ENCODE measurements around the gene LDLRAD4.

Gene LDLRAD4

DNA sequence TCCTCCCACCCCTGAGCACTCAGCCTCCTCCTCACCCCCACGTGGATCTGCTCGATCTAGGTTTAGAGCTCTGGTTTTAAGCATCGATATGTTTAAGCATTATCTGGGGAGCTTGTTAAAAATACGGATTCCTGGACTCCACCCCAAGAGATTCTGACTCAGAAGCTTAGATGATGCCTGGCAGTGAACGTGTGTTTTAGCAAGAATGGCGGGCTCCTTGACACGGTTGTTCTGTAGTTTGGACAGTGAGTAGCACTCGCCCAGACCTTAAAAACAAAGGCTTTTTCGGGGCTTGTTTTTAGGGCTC is 47.3 kb downstream of the LDLRAD4 start:
- no peak for DNase-seq (ENCODE audit: low spot score)

DNA sequence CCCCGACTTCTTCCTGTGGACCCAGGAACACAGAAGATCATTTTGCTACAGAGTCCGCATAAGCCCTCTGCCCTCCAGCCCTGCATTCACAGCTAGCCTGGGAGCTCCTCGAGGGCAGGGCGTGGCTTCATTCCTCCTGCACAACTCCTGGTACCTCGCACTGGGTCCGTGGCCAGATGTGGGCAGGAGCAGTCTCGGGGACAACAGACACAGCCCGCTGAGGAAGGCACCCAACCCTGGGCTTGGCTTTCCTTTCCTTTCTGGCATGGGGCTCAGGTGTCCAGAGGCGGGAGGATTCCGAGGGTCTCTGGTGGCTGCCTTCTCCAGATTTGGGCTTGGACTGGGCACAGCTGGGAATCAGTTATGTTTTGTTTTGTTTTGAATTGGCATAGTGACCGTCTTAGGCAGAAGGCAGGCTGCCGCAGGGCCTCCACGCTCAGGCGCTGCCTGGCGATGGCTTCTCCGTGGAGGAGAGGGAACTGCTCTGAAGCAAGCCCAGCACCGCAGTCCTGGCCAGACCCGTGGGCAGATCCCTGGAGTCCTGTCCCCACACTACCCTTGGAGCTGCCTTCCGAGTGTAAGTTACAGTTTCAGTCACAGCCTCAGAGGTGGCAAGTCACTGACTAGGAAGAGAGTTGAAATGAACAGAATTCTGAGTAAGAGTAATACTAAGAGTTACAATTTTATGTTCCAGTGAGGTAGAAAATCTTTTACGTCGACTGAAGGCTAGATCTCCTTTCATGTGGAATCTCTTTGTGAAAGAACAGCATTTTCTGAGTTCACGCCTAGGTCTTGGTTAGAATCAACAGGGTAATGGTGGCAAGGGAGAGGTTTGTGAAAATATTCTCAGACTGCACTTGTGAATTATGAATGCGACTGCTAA is 47.9 kb downstream of the LDLRAD4 start:
- DNase-seq (ENCODE audit: low spot score), result no peak

- DNase-seq (ENCODE audit: low spot score), result no peak
Observed at GRCh38 chr18:13267431-13267873, 48.9 kb downstream of the LDLRAD4 start.

GRCh38 chr18:13268158-13269012 is 49.8 kb downstream of the LDLRAD4 start:
- DNase-seq (ENCODE audit: low spot score), result no peak

GRCh38 chr18:13269013-13269280 is 50.4 kb downstream of the LDLRAD4 start:
- no peak for DNase-seq (ENCODE audit: low spot score)

DNA sequence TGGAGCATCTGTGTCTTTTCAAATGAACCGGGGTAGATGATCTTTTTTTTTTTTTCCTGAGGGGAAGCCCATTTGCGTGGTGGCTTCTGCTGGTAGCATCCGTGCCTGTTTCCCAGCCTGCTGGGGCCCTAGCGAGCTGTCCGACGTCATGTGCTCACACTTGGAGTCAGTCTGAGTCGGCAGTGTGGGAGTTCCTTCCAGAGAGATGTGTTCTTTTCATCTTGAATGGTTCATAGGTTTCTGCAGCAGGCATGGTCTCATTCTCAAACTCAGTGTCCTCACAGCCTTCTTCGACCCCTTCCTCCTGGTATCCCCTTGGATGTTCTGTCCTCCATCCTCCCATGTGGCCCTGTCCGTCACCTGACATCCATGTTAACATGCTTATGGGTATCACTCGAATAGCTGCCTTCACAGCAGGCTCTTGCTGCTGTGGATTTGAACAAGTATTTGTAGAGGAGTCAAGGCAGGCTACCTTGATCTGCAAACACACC is 51.0 kb downstream of the LDLRAD4 start:
- DNase-seq (ENCODE audit: low spot score), result no peak

DNA sequence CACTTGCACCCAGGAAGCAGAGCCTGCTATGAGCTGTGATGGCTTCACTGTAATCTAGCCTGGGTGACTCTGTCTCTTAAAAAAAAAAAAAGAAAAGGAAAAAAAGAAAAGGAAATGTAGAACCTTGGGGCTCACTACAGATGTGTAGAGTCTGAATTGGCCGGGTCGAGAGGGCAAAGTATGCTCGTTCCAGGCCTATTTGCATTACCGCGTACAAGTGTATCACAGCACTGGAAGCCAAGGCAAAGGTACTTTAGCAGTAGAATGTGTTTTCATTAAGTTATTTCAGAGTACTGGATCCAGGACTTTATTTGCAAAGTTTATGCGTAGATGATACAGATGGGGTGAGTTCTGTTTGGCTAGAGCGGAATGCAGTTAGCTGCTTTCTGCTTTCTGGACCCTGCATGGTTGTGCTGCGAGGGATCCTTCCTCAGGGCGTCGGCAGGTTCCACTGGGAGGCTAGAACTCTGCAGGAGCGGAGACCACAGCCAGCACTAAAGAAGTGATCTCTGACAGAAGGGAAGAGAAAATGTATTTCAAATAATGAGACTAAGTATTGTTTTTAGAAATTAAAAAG is 51.8 kb downstream of the LDLRAD4 start:
- no peak for DNase-seq (ENCODE audit: low spot score)

DNA sequence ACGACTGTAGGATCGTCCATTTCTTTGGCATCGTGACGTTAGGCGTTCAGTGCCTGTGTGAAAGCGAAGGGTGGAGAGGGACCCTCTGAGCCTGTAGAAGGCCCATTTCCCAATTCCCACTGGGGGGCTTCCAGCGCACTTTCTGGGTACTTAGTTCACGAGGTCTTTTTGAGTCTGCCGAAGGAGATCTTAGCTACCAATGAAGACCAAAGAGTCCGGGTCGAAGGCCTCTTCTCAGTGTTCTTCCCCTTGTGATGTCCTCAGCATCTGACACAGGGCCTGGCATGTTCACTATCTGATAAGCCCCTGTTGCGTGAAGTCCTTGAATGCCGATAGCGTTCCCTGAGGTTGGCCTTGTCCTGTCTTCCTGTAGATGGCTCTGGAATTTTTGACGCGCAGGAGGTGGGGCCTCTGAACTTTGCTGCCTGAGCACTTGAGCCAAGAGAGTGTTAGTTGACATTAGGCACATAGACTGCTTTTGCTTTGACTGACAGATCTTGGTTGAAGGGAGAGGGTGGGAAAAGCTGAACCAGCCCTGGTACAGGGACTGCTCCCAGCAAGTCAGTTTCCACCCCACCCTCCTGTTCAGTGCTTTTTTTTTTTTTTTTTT is 52.8 kb downstream of the LDLRAD4 start:
- DNase-seq (ENCODE audit: low spot score), result no peak

DNA sequence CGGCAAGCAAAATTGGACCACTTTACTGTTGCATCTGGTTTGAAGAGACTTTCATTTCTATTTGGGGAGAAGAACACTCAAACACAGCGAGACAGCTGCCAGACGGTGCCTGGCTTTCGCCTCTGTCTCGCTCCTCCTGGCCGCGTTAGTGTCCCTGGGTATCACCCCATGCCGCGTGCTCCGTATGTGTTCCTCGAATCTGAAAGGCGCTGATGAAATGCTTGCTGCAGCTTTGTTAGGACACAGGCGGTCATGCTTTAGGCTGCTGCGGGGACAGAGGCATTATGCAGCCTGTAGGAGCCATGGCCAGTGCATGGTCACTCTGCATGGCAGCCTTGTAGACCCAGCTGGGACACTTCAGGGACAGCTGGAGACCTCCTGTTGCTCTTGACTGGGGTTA is 53.9 kb downstream of the LDLRAD4 start:
- no peak for DNase-seq (ENCODE audit: low spot score)

DNA sequence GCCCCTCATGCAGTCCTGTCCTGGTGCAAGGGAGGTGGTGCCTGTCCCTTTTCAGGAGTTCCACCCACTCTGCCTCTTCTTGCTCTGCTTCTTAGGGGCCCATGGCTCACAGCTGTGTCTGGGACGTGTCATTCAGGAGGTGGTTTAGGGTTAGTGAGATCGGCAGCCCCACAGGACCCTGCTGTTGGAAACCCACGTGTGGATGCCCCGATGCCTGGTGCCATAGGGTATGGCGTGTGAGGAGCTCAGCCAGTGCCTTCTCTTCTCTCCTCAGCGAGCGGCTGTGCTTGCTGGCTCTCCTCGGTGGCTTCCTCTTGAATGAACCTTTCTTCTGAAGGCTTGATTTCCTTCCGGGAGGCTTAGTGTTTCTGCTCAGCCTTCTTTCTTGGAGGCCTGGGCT is 55.2 kb downstream of the LDLRAD4 start:
- no peak for DNase-seq (ENCODE audit: low spot score)

DNA sequence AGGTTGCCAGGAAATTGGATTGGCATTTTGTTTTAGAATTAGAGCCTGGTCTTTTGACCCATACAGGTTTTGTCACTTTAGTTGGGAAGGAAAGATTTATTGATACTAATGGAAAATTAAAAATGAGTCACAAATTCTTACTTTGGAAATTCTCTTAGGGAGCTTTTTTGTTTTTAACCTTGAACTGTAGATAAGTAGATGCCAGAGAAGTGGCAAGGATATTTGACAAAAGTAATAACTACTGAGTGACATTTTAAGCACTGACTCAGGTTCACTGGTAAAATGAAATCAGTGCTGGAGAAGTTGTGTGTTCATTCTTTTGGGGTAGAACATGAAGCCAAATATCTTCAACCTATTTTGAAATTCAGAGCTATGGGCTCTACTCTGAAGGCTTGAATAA is 56.5 kb downstream of the LDLRAD4 start:
- DNase-seq (ENCODE audit: low spot score), result no peak

DNA sequence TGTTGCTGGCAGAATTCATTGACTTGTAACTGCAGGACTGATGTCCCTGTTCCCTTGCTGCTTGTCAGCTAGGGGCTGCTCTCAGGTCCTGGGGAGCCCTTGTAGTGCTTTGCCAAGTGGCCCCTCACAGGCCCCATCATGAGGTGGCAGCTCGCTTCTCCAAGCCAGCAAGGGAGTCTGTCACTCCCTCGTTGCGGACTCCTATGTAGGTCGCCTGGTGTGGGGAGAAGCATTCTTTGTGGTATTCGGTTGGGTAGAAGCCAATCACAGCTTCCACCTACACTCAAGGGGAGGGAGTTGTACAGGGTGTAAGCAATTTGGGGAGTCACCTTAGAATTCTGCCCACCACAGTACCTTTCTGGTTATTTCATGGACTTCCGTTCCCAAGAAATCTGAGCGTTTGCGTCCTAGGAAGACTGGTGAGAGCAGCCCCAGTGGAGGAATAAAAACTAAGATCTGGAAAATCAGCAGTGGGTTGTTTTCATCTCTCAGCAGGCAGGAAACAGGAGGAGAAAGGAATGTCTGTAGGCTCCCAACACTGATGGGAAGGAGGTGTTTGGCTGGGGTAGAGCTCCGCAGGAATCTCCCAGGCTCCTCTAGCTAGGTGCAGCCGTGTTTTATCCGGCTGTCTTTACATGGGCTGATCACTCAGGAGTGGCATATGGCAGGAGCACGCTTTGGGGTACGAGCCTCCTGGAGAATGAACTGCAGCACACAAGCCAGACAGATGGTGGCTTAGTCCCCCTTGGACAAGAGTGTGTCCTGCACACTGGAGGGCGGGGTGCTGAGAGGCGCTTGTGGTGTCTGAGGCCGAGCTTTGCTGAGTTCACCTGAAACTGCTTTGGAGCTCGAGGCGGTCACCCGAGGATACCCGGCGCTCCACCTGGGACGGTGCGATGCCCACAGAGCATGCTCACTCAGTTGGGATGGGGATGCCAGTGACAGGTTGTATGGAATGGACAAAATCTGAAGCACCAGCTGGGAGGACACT is 58.3 kb downstream of the LDLRAD4 start:
- DNase-seq (ENCODE audit: low spot score), result no peak

DNA sequence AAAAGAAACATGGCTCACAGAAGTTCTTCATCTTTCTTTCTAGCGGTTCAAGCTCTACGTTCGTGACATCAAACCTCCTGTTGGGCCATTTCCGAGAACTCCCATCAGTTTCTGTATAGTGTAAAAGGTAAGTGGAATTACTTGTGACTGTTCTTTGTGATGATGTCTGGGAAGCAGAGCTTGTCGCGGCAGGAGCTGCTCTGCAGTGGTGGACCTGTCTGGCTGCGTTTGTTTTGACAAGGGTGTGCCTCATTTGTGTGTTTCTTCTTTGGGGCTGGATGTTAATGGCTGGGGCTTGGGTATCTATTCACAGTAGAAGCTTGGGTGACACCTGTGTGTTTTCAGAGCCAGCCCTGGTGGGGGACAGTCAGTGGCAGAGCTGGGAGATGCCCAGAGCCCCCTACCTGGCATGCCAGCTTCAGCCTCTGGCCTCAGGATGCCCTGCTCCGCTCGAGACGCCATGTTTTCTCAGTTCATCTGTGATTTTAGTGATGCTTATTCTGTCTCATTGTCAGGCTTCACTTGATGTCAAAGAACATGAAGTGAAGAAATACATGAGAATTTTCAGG is 59.6 kb downstream of the LDLRAD4 start:
- DNase-seq (ENCODE audit: low spot score), result no peak

GRCh38 chr18:13279181-13280069 is 60.9 kb downstream of the LDLRAD4 start:
- DNase-seq (ENCODE audit: low spot score), result no peak

DNA sequence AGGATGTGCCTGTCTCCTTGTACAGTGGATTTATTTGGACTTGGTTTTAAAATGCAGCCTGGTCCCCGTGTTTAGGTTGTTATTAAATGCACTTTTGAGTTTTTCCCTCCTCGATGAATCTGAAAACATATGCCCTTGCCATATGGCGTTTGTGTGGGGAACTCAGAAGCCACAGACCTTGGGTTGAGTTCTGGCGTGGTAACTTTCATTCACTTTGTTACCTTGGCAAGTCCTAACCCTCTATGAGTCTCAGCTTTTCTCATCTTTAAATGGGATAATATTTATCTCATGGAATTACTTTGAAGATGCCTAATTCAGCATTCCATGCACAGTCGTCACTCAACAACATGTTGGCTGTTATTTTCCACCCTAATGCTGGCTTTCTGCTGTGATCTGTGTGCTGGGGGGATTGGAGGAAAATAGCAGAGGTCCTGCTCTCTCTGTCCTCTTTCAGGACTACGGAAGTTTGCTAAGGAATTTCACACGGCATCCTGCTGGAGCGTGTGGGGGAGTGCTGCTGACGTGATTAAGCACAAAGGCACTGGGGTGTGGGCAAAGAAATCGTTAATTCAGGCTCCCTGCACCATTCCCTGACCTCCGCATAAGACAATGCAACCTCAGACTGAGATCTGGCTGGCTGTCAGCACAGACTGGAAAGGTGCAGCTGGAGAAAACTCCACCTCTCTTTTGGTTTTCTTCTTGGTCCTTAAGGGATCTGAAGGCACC is 61.7 kb downstream of the LDLRAD4 start:
- DNase-seq (ENCODE audit: low spot score), result no peak

DNA sequence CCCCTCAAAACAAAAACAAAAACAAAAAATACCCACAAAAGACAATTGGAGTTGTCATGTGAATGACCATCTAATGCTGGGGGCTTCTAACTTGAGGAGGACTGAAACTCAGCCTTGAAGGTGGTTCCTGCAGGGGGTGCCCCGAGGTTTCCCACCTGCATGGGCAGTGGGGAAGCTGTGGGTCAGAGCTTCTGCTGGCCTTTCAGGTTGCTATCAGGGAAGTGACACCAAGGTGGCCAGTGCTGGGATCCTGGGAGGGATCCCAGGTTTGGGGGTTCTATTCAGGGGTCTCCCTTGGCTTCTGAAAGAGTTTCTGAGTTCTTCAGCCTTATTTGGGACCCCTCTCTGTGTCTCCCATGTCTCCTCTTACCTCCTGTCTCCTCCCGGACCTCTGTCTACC is 62.8 kb downstream of the LDLRAD4 start:
- no peak for DNase-seq (ENCODE audit: low spot score)

- no peak for DNase-seq (ENCODE audit: low spot score)
Observed at GRCh38 chr18:13283746-13284145, 65.2 kb downstream of the LDLRAD4 start.

- DNase-seq (ENCODE audit: low spot score), result no peak
Observed at GRCh38 chr18:13284330-13285027, 65.9 kb downstream of the LDLRAD4 start.

DNA sequence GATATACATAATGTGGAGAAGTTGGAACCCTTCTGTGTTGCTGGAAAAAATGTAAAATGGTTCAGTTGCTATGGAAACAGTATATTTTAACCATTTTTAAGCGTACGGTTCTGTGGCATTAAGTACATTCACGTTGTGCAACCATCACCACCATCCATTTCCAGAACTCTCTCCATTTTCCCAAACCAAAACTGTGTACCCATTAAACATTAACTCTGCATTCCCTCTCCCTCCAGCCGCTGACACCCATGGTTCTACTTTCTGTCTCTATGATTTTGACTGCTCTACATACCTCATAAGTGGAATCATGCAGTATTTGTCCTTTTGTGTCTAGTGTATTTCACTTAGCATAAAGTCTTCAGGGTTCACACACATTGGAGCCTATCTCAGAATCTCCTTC is 67.3 kb downstream of the LDLRAD4 start:
- DNase-seq (ENCODE audit: low spot score), result no peak
